Measurements from ENCODE around the gene NEK1. TPM values are rescaled to one million over a fixed set of nuclear protein-coding genes. Genes with fewer than 3 reads are reported as not detected.
A peak's percentile ranks its signal among the peaks of the same experiment; 100 is the strongest.

The NEK1 gene, protein sequence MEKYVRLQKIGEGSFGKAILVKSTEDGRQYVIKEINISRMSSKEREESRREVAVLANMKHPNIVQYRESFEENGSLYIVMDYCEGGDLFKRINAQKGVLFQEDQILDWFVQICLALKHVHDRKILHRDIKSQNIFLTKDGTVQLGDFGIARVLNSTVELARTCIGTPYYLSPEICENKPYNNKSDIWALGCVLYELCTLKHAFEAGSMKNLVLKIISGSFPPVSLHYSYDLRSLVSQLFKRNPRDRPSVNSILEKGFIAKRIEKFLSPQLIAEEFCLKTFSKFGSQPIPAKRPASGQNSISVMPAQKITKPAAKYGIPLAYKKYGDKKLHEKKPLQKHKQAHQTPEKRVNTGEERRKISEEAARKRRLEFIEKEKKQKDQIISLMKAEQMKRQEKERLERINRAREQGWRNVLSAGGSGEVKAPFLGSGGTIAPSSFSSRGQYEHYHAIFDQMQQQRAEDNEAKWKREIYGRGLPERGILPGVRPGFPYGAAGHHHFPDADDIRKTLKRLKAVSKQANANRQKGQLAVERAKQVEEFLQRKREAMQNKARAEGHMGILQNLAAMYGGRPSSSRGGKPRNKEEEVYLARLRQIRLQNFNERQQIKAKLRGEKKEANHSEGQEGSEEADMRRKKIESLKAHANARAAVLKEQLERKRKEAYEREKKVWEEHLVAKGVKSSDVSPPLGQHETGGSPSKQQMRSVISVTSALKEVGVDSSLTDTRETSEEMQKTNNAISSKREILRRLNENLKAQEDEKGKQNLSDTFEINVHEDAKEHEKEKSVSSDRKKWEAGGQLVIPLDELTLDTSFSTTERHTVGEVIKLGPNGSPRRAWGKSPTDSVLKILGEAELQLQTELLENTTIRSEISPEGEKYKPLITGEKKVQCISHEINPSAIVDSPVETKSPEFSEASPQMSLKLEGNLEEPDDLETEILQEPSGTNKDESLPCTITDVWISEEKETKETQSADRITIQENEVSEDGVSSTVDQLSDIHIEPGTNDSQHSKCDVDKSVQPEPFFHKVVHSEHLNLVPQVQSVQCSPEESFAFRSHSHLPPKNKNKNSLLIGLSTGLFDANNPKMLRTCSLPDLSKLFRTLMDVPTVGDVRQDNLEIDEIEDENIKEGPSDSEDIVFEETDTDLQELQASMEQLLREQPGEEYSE (N-terminal part only)
- polyA plus RNA-seq (2013, experiment 1 of 2; ENCODE audit: insufficient read length): 10.5 TPM
- 11.0 TPM for polyA plus RNA-seq (2013, experiment 2 of 2; ENCODE audit: insufficient read length)

DNA sequence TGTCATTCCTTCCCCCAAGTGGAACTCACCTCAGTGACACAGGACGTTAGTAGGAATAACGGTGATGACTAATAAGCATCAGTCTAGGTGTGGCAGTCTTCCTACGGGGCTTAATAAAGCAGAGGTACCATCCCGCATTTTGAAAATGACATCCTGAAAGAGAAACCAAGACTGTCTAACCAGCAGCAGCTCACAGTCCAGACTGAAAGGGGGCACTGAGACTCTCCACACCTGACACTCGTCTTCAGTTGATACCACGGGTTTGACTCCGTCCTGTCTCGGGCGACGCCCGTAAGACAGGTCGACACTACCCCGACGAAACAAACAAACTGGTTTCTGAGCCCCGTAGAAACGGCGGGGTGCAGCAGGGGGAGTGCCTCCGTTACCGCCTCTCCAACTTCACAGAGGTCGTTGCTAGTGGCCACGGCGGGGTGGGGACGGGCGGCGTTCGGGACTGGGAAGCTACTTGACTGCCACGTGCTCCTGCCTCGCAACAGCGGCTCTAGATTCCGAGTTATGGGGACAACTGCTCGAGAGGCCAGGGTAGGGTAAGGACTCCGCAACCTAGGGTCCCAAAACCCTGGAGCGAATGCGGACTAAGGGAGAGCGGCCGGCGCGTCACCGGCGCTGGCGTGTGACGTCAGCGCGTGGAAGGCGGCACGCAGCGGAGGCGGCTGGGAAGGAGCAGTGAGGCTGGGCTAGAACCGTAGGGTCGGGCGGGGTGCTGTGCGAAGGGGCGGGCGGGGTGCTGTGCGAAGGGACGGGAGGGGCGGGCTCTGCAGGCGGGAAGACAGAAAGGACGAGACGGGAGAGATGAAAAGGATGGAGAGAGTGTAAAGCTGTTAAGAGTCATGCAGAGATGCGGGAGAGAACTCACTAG is at the start of gene NEK1:
NEK1 (minus strand) TSS at position 593 of the 880 bp plus-strand sequence. CDS start 9,953 bp downstream, outside the sequence.
- DNase-seq: peak; percentile 91

DNA sequence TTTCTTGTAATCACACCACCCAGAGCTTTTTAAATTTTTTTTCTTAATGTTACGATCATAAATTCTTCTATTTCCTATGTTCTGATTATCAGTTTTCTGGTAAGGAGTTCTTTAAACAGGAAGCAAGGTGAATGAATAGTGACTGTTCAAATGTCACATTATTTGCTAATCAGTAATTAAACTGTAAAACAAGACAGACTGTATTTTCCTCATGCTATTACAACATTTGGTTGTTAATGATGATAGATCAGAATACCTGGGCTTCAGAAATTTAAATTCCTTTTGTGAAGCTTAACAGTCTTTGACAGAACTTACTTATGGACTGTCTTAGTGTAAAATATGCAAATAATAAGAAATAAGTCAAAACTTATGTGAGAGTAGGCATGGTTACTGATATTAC is 49.4 kb upstream of the NEK1 start:
- no peak for DNase-seq

DNA sequence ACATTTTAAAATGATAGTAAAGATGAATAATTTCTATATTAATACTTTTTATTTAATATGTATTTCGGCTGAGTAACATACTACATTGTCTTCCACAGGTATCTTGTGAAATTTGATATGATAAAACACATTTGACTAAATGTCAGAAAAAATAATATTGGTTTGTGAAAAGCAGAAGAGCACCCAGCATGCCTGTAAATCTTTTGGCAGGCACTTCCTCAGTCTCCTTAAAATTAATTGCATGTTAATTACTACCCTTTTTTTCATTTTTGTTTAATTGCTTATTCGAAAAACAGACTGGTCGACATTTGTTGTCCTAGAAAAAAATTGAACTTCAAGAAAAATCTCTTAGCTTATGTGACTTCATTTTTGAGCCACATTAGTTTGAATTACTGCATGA is 48.5 kb upstream of the NEK1 start:
- DNase-seq: no peak

DNA sequence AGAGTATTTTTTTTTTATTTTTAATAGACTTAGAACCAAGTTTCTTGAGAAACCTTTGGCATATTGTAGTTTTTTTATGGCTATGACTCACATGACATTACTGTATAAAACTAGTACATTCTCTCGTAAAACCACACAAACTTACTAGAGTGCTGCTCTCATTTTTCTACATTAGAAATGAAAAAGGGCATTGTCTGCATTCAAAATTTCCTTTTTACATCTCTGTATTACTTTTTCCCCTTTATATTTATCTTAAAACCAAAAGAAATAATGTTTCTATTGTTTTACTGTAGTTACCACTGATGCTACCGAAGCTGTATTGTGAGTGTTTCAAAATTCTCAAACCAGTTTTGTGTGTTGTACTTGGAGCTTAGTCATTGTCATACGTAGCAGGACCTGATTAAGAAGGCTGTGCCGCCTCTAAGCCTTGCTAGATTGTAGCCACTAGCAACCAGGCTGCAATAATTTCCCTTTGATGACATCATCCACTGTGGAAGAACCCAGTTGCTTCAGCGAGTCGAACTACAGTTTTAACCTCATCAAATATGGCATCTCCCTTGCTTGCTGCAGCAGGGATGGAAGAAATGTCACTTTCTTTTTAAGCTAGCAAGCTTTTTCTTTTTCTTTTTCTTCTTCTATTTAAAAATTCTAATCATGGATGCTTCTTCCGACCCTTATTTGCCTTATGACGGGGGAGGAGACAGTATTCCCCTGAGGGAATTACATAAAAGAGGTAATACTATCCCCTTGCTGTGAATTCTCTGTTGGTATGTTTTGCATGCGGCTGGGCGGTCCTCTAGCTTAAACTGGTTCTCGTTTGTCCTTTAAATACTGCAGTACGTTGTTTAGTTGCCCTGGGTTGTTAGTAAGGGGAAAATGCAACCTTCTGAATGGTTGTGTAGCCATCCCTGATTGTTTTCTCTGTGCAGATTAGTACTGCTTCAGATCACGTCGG is 47.6 kb upstream of the NEK1 start:
- DNase-seq: peak; percentile 97

DNA sequence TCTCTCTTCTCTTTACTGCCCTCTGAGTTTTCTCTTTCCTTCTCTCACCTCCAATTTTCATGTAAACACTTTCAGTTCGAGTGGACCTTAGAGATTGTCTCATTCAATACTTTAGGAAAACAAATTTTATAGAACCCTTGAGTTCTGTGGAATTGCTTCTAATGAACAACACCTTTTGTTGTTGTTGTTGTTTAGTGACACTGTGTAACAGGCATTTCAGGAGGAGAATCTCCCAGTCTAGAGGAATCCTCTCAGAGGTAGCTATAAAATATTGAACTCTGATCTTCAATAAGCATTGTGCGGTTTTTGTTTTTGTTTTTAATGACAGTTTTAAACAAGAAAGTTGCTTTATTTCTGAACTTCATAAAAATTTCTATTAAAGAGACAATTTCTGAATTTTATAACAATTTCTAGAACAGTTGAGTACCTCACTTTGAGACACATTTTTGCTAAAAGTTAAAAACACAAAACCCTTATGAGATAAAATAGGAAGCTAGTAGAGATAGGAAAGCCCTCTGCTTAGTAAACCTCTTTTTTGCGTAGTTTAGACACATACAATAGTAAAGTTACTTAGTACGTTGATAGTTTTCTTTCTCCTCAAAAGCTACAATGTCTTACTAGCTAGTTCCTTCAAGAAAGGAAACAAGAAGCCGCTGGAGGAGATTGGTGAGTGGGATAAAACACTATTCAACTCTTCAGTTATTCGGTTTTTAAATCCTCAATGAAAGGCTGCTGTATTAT is 46.8 kb upstream of the NEK1 start:
- DNase-seq: no peak

DNA sequence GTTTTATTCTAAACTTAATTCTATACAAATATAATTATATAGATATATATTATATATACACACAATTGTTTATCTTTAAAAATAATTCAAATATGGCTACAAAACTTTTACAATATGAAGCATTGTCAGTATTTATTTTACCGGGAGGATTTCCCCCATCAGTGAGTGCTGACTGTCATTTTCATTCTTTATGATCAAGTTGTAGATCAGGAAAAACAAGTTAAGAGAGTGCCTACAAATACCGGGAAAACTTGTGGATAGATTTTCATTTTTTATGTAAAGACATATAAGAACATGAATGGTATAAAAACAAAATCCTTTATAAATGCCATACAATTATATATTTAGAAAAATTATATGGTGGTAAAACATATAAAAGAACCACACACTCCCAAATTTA is 45.8 kb upstream of the NEK1 start:
- DNase-seq: no peak

DNA sequence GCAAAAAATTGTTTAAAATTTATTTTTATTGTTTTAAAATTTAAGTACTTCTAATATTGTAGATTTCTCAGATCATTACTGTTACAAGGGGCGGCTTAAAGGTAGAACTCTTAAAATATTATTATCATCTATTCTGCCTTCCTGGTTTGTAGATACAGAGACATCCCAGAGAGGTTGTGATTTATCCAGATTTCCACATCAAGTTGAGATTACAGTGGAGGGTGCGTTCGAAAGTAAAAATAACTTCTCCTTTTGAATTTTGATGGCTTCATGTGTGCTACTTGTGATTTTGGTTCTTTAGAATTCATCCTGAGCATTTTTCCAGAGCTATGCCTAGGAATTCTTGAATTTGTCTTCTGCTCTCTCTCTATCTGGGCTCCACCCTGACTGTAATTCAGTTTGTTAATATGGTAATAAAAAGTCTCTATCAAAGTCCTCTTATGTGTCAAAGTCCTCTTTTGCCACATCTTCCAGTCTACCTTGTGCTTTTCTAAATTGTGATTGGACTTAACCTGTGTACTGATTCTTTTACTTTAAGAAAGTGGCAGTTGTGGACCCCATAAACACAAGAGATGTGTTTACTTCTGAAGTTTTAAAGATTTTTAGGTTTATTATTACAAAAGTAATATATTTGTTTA is 45.2 kb upstream of the NEK1 start:
- no peak for DNase-seq

DNA sequence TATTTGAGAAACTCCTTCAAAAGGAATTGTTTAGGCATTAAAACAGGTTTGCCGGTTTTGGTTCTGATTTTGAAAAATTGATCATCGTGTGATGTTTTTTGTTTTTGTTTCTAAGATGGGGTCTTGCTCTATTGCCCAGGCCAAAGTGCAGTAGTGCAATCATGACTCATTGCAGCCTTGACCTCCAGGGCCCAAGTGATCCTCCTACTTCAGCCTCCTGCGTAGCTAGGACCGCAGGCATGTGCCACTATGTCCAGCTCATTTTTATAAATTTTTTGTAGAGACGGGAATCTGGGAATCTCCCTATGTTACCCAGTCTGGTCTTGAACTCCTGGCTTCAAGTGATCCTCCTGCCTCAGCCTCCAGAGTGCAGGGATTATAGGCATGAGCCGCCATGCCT is 43.0 kb upstream of the NEK1 start:
- DNase-seq: no peak

DNA sequence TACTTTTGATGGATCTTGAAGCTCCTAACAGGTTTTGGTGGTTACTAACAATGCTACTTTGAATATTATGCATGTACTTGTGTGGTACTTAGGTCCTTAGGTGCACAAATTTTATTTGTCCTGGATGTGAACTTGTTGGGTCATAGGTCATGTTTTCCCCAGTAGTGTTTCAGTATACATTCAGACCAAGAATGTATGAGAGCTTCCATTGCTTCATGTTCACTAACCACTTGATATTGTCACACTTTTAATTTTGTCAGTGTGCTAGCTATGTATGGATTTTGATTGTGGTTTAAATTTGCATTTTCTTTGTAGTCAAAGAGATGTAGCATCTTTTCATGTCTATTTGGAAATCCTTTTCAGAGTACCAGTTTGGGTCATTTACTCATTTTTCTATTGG is 40.2 kb upstream of the NEK1 start:
- no peak for DNase-seq

DNA sequence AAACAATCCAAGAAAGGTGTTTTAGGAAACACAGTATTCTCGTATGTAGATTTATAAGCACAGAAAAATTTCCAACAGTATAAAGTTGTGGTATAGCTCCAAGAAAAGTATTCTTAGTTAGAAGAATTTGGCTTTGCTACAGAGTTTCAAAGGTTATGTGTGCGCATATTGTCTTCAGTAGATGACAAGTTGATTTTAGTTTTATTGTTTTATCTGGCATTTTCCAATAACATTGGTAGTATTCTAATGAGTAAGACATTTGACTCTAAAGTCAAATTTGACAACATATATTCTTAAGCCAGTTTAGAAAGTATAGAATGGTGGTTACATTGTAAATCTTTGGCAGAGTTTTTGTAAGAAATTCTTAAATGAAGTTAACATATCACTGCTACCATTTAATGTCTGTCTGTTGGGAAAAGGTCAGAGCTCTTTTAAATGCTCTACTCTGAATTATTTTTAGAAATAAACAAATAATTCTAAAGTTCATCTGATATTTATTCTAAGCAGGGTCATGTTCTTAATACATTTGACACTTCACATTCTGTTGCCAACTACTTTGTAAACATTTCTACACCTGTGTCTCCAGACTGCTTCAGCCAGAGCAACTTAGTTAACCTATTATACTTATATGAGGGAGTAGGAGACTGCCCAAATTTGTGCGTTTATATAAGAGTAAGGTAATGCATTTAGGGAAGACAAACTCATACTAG is 38.0 kb upstream of the NEK1 start:
- DNase-seq: no peak

DNA sequence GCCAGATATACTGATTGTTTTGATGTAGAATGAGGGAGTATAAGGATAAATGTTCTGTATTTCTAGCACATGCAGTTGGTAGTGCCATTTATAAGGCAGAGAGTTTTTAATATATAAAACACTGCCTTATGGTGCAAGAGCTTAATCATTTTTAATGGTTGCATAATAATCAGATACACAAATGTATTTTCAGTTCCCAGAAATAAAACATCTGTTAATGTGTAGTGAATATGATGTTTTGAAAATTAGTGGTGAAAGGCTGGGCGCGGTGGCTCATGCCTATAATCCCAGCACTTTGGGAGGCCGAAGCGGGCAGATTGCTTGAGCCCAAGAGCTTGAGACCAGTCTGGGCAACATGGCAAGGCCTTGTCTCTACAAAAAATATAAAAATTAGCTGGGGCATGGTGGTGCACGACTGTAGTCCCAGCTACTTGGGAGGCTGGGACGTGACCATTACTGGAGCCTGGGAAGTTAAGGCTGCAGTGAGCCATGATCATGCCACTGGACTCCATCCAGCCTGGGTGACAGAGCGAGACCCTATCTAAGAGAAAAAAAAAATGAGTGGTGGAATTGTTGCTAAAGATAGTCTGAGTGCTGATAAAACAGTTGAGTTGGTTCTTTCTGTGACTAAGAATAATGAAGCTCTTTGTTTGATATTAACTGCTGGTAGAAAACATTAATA is 37.3 kb upstream of the NEK1 start:
- no peak for DNase-seq

DNA sequence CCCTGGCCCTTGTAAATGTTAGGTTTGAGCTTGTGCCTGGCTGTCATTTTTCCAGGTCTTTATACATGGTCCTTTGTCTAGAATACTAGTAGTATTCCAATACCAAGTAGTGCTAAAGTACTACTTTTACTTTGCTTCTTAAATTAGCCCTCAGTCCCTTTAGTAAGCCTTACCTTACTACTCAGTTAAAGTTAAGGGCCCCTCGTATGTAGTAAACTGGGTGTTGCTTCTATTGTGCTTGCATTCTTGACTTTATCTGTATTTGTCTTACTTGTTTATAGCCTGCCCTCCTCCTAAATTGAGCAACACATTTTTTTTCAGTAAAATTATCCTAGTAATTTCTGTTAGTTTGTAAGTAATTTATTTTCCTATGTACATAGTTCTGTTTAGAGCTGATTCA is 33.2 kb upstream of the NEK1 start:
- no peak for DNase-seq

DNA sequence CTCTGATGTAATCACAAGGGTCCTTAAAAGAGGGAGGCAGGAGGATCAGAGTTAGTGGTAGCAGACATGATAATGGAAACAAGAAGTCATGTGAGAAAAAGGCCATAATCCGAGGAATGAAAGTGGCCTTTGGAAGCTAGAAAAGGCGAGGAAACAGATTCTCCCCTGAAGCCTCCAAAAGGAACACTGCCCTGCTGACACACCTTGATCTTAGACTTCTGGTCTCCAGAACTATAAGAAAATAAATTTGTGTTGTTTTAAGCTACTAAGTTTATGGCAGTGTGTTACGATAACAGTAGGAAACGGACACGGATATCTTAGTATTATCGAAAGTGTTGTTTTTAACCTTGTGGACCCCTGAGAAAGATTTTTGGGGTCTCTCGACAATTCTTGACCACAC is 32.4 kb upstream of the NEK1 start:
- no peak for DNase-seq

DNA sequence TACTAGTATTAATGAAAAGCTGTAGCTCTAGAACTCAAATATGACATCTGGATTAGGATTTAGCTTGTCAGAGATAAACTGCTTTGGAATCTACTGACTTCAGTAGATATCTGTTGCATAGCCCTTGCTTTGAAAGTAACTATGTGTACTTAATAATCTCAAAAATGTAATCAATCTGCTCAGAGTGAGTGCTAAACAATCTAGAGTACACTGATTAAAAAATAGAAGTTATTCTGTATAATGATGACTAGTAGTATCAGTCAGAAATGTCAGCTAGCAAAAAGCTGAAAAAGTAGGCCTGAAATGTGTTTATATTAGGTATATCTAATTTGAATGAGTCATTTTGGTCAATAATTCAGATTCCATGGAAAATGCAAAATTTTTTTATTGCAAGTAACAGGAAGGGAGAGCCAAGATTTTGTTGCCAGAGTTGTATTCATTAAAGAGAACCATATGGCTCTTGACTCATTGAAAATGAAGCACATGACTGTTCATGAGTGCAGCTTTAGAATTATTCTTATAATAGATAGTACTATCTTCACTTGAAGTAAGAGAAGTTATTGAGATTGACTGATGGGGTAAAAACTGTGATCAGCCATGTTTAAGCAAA is 28.0 kb upstream of the NEK1 start:
- DNase-seq: peak; percentile 86

DNA sequence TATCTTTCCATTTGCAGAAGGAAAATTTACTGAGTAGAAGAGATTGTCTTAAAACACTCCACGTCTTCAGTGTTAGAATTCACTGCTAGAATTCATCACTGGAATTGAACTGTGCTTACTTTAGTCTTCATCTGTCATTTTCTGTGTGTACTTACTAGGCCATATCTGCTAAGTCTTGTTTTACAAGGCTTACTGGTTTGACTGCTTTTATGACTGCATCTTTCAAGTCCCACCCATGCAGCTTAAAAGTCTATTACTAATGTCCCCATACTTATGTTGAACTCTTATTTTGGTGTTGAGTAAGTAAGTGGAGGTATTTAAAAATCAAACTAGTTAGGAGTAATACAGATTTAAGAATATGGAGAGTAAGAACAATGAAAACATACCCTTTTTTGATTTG is 22.6 kb upstream of the NEK1 start:
- DNase-seq: no peak

DNA sequence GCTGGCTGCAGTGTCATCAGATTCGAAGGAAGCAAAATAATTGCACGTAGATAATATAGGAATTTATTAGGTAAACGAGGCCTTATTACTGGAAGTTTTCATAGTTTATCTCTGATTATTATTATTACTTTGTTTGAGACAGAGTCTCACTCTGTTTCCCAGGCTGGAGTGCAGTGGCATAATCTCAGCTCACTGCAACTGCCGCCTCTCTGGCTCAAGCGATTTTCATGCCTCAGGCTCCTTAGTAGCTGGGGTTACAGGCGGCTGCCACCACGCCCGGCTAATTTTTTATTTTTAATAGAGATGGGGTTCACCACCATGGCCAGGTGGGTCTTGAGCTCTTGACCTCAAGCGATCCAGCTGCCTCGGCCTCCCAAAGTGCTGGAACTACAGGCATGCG is 20.5 kb upstream of the NEK1 start:
- no peak for DNase-seq

DNA sequence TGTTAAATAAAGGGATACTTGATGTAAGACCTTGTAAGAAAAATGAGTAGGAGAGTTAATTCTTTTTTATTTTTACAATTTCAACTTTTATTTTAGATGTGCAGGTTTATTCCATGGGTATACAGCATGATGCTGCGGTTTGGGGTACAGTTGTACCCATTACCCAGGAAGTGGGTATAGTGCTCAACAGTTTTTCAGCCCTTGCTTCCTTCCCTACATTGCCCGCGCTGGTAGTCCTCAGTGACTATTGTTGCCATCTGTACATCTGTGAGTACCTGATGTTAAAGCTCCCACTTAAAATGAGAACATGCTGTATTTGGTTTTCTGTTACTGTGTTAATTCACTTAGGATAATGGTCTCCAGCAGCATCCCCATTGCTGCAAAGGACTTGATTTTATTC is 17.7 kb upstream of the NEK1 start:
- DNase-seq: no peak

DNA sequence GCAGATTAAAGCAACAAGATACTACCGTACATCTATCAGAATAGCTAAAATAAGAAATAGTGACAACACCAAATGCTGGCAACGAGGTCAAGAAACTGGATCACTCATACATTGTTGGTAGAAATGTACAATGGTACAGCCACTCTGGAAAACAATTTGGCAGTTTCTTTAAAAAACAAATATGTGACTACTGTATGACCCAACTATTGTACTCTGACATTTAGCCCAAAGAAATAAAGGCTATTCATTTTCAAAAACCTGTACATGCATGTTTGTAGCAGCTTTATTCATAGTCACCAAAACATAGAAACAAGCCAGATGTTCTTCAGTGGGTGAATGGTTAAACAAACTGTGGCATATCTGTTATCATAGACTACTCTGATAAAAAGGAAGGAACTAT is 16.2 kb upstream of the NEK1 start:
- no peak for DNase-seq

All from fibroblast of skin of scalp (primary cell).